Muscle layer of colon (tissue), 2 donors: ENCODE measurements around the gene TICAM2.

Source experiments
- H3K27ac ChIP-seq: one replicate; pipeline ENCODE4 v1.7.0; 2013; ENCODE audit warnings: low read depth, mild to moderate bottlenecking, low read length, moderate library complexity
- H3K27me3 ChIP-seq, 2 donors: one replicate each; pipeline ENCODE4 v1.7.0; 2013; ENCODE audit warnings: low read length in 2 of 2, mild to moderate bottlenecking in 2 of 2; ENCODE audit not compliant: insufficient read depth in 2 of 2, control insufficient read depth in 1 of 2
- H3K36me3 ChIP-seq: one replicate; pipeline ENCODE4 v1.7.0; 2013; ENCODE audit warnings: mild to moderate bottlenecking, low read length; ENCODE audit not compliant: insufficient read depth
- H3K4me1 ChIP-seq: one replicate; pipeline ENCODE4 v1.7.0; 2013; ENCODE audit warnings: mild to moderate bottlenecking, low read length; ENCODE audit not compliant: insufficient read depth
- H3K4me3 ChIP-seq, 2 donors: one replicate each; pipeline ENCODE4 v1.7.0; 2013; ENCODE audit warnings: low read length in 2 of 2, low read depth in 1 of 2, mild to moderate bottlenecking in 1 of 2, moderate library complexity in 1 of 2
- H3K9ac ChIP-seq: one replicate; pipeline ENCODE4 v1.7.0; 2013; ENCODE audit warnings: low read length
- H3K9me3 ChIP-seq: one replicate; pipeline ENCODE4 v1.7.0; 2013; ENCODE audit warnings: mild to moderate bottlenecking, low read length
- donor health status: abdominal sarcoma.
- donor health status: Adenocarcinoma of cecum.

Gene TICAM2

GRCh38 chr5:115544436-115545350 is 57.6 kb downstream of the TICAM2 start, which contains the start of gene FEM1C:
Gene FEM1C (minus strand): TSS chr5:115544775. CDS start chr5:115543493, 1,282 bp downstream.
- peaks cover 23% of the 10 kb centered on the region for H3K4me1 ChIP-seq
- H3K27ac ChIP-seq: peak within 1 kb of the TSS; percentile 77
- no peaks in the 10 kb centered on the region for H3K27me3 ChIP-seq
- peak within 1 kb of the TSS; percentile 57 for H3K9ac ChIP-seq
- H3K36me3 ChIP-seq: peaks cover 5% of the 10 kb centered on the region
- peak within 1 kb of the TSS; percentile 66 to 93 for H3K4me3 ChIP-seq
- H3K9me3 ChIP-seq: no peaks in the 10 kb centered on the region

DNA sequence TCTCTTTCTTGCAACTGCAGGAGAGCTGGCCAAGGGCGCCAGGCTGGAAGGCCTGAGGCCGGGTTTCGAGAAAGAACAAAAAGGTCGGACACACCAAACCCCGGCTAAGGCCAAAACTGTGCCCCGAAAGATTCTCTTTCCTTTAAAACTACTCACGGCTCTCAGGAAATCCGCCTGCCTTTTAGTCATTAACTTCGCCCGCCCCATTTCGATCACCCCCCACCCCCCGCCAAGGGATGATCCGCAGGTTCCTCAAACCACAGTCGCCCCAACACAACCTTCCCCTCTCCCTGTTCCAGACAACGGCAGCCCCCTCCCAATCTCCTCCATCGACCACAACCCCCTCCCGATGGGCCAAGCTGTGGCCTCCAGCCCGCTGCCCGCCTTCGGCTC is 58.2 kb downstream of the TICAM2 start:
- Histone ChIP-seq H3K4me1 (peaks cover 30% of the 10 kb centered on the region), H3K9ac (peak overlapping the region; percentile 57), H3K27ac (peak overlapping the region; percentile 77), H3K9me3 (no peaks in the 10 kb centered on the region), H3K27me3 (no peaks in the 10 kb centered on the region), H3K4me3 (peak overlapping the region; percentile 66 to 93), H3K36me3 (peaks cover 5% of the 10 kb centered on the region)

- peak overlapping the region; percentile 77 for H3K27ac ChIP-seq
- no peaks in the 10 kb centered on the region for H3K27me3 ChIP-seq
- H3K9ac ChIP-seq: peak overlapping the region; percentile 57
- H3K36me3 ChIP-seq: peaks cover 8% of the 10 kb centered on the region
- H3K4me3 ChIP-seq: peak overlapping the region; percentile 66 to 93
- H3K4me1 ChIP-seq: peaks cover 35% of the 10 kb centered on the region
- H3K9me3 ChIP-seq: no peaks in the 10 kb centered on the region
Observed at GRCh38 chr5:115543365-115544042, 58.8 kb downstream of the TICAM2 start.

DNA sequence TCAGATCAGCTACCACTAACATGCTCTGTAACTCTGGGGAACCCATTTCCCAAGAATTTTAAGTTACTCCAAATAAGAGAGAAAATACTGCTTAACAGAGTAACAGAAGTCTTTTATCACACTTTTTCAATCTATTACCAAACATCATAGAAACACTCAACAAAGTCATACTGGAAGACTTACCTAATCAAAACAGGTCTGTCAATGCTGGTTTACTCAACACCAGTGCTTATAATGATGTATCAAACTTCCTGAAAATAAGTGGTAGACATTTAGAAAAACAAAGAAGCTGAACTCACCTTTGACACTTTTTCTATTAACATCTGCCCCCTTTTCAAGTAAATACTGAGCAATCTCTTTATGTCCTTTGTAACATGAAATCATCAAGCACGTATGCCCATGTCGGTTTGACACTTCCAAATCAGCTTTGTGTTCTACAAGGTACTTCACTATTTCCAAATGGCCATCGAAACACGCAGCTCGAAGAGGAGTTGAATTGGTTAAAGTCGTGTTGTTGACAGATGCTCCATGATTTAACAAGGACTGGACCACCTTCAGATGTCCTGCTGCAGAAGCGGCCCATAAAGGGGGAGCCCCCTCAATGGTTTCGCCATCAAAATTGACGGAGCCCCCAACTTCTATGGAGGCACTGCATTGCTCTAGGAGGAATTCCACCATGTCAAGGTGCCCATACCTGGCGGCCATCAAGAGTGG is 59.5 kb downstream of the TICAM2 start:
- Histone ChIP-seq H3K4me1 (peaks cover 42% of the 10 kb centered on the region), H3K36me3 (peaks cover 12% of the 10 kb centered on the region), H3K27me3 (no peaks in the 10 kb centered on the region), H3K9ac (peak overlapping the region; percentile 57), H3K27ac (peak overlapping the region; percentile 77), H3K4me3 (peak overlapping the region; percentile 66 to 93), H3K9me3 (no peaks in the 10 kb centered on the region)

DNA sequence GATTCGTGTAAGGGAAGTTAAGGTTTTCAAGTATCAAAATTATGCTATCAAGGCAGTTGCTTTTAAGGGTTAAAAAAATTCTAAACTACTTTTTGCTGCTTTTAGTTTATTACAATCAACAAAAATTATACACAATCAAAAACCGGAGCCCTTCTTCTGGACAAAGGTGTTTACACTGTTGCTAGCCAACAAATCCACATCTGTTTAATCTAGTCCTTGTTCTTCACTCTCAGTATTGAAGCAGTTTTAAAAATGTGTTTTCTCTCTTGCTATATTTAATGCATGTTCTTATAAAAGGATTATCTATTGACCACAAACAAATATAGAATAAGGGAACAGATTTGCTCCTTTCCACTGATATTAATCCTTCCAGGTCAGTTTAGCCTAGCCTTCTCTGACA is 60.2 kb downstream of the TICAM2 start:
- Histone ChIP-seq H3K4me3 (peak overlapping the region; percentile 66 to 93), H3K27me3 (no peaks in the 10 kb centered on the region), H3K4me1 (peaks cover 47% of the 10 kb centered on the region), H3K36me3 (peaks cover 12% of the 10 kb centered on the region), H3K9me3 (no peaks in the 10 kb centered on the region), H3K9ac (peak overlapping the region; percentile 57), H3K27ac (peak overlapping the region; percentile 77)

DNA sequence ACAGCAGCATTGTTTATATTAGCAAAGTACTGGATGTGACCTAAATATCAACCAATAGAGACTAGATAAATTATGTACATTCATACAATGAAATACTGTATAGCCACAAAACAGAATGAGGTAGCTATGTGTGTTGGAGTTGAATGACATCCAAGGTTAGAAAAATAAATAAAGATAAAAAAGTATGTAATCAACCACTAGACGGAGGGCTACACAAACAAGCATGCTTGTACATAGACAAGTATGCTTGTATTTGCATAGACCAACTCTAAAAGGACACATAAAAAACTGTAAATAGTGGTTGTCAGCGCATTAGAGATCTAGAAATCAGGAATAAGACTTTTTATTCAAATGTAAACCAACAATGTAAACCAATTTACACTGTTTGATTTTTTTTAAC is 60.7 kb downstream of the TICAM2 start:
- Histone ChIP-seq H3K27ac (peak overlapping the region; percentile 37), H3K36me3 (peaks cover 12% of the 10 kb centered on the region), H3K4me3 (peak overlapping the region; percentile 66 to 93), H3K9me3 (no peaks in the 10 kb centered on the region), H3K9ac (peak overlapping the region; percentile 57), H3K27me3 (no peaks in the 10 kb centered on the region), H3K4me1 (peaks cover 52% of the 10 kb centered on the region)

DNA sequence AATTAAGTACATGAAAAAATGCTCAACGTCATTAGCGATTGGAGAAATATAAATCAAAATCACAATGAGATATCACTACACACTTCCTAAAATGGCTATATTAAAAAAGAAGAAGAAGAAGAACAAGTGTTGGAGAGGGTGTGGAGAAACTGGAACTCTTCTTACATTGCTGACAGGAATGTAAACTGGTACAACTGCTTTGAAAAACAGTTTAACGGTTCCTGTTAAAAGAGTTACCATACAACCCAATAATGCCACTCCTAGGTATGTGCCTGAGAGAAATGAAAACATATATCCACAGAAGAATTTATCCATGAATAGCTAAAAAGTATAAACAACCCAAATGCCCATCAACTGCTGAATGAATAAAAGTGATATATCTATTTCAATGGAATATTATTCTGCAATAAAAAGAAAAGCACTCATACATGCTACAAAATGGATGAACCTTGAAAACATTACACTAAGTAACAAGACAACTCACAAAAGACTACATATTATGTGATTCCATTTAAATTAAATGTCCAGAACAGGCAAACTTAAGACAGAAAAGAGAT is 66.7 kb downstream of the TICAM2 start:
- Histone ChIP-seq H3K9me3 (no peaks in the 10 kb centered on the region), H3K27ac (no peak overlapping the region), H3K4me3 (no peak overlapping the region), H3K36me3 (peaks cover 20% of the 10 kb centered on the region), H3K9ac (no peak overlapping the region), H3K4me1 (peaks cover 74% of the 10 kb centered on the region), H3K27me3 (no peaks in the 10 kb centered on the region)

DNA sequence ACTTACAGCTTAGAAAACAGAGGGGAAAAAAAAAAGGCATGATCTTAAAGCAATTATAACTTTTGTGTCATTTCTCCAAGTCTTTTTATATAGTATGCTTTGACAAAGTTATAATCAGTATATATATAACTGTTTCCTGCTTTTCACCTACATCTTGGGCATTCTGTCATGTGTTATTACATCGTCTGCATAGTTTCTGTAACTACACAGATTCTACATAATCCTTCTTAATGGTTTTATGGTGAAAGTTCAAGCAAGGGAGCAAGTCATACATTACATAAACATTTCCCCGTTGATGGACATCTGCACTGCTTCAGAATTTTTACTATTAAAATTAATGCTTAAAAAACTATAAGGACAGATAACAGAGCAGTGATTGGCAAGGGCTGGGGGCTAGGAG is 69.8 kb downstream of the TICAM2 start:
- H3K27me3 ChIP-seq: no peaks in the 10 kb centered on the region
- no peak overlapping the region for H3K27ac ChIP-seq
- no peak overlapping the region for H3K4me3 ChIP-seq
- peaks cover 8% of the 10 kb centered on the region for H3K36me3 ChIP-seq
- H3K4me1 ChIP-seq: peaks cover 61% of the 10 kb centered on the region
- no peaks in the 10 kb centered on the region for H3K9me3 ChIP-seq
- no peak overlapping the region for H3K9ac ChIP-seq

GRCh38 chr5:115531787-115532367 is 70.4 kb downstream of the TICAM2 start:
- H3K9me3 ChIP-seq: no peaks in the 10 kb centered on the region
- no peaks in the 10 kb centered on the region for H3K27me3 ChIP-seq
- peaks cover 8% of the 10 kb centered on the region for H3K36me3 ChIP-seq
- H3K4me3 ChIP-seq: no peak overlapping the region
- no peak overlapping the region for H3K27ac ChIP-seq
- peaks cover 57% of the 10 kb centered on the region for H3K4me1 ChIP-seq
- no peak overlapping the region for H3K9ac ChIP-seq

DNA sequence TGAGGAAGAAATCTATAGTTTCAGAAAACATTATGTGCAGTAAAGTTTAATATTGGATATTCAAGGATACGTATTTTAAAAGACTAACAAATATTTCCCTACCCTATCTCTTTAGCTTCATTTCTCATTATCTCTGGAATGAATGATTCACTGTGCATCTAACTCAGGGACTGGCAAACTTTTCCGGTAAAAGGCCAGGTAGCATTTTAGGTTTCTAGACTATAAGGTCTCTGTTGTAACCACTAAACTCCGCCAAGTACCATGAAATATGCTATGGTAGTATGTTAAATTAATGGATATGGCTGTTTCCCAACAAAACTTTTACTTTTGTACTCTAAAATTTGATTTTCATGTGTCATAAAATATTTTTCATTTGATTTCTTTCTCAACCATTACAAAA is 70.9 kb downstream of the TICAM2 start:
- H3K4me3 ChIP-seq: no peak overlapping the region
- no peaks in the 10 kb centered on the region for H3K27me3 ChIP-seq
- peaks cover 8% of the 10 kb centered on the region for H3K36me3 ChIP-seq
- no peaks in the 10 kb centered on the region for H3K9me3 ChIP-seq
- H3K9ac ChIP-seq: no peak overlapping the region
- H3K27ac ChIP-seq: no peak overlapping the region
- peaks cover 57% of the 10 kb centered on the region for H3K4me1 ChIP-seq
